B cell (primary cell): Measurements from ENCODE around the gene RAC3. TPM values are rescaled to one million over a fixed set of nuclear protein-coding genes. Genes with fewer than 3 reads are reported as not detected.

ENCODE experiments used
- ATAC-seq: fragments of 200-7000 bp; cut with Tn5 transposase; one replicate; pipeline ENCODE4 v1.10.0; 2021; ENCODE audit warnings: low read depth, mild to moderate bottlenecking, moderate number of reproducible peaks, moderate library complexity
- CTCF ChIA-PET: fragments of 350-600 bp; sonication (Branson Sonifier 250); formaldehyde crosslinking; loops from one replicate; lab custom pipeline; 2021; ENCODE audit warnings: antibody characterized with exemption, inconsistent platforms; lab: Charles Lee
- POLR2A ChIA-PET: fragments of 350-600 bp; sonication (Branson Sonifier 250); formaldehyde crosslinking; loops from one replicate; lab custom pipeline; 2021; ENCODE audit warnings: antibody characterized with exemption; lab: Charles Lee
- DNase-seq: peaks from one replicate; pipeline ENCODE4 v3.0.0; 2013
- H2AFZ ChIP-seq: 2 replicates; pipeline ENCODE4 v1.6.1; 2012; ENCODE audit warnings: mild to moderate bottlenecking, low read depth, low read length; ENCODE audit not compliant: insufficient read depth, poor library complexity, severe bottlenecking
- H3K27ac ChIP-seq, 2 donors: 1 replicate in 1 of 2; 2 replicates in 1 of 2; pipeline ENCODE4 v1.5.1; 2012 to 2013; ENCODE audit warnings: low read length in 2 of 2, mild to moderate bottlenecking in 2 of 2, moderate library complexity in 1 of 2
- H3K27me3 ChIP-seq, 4 experiments: fragments of 200-600 bp in 1 of 4; sonication (generic) in 1 of 4; replicated peaks in 1 of 4; 1 replicate in 2 of 4; 2 replicates in 2 of 4; pipeline versions ENCODE4 v1.6.1 to v1.7.0; 2013 to 2016; ENCODE audit warnings: low read length in 3 of 4, mild to moderate bottlenecking in 2 of 4, mixed read lengths in 1 of 4, moderate library complexity in 1 of 4; ENCODE audit not compliant: insufficient read depth in 4 of 4, control insufficient read depth in 3 of 4; ENCODE audit errors: control extremely low read depth in 1 of 4
- H3K36me3 ChIP-seq, 2 experiments: replicated peaks in 1 of 2; 1 replicate in 1 of 2; 2 replicates in 1 of 2; pipeline versions ENCODE4 v1.6.1 to v1.7.1; 2013; ENCODE audit warnings: low read length in 1 of 2; ENCODE audit not compliant: insufficient read depth in 2 of 2, control insufficient read depth in 1 of 2; ENCODE audit errors: control extremely low read depth in 1 of 2, extremely low read depth in 1 of 2
- H3K4me1 ChIP-seq, 2 donors: fragments of 200-600 bp in 1 of 2; sonication (generic) in 1 of 2; 1 replicate in 1 of 2; 2 replicates in 1 of 2; pipeline versions ENCODE4 v1.5.1 to v1.6.1; 2013 to 2017; ENCODE audit warnings: low read length in 2 of 2; ENCODE audit not compliant: control insufficient read depth in 2 of 2, insufficient read depth in 2 of 2
- H3K4me2 ChIP-seq: replicated peaks from 2 replicates; pipeline ENCODE3; 2012; ENCODE audit warnings: mild to moderate bottlenecking, low read depth, low read length; ENCODE audit not compliant: poor library complexity, severe bottlenecking
- H3K4me3 ChIP-seq, 5 experiments: fragments of 200-600 bp in 1 of 5; sonication (generic) in 1 of 5; 1 replicate in 3 of 5; 2 replicates in 2 of 5; pipeline versions ENCODE4 v1.5.1 to v1.7.0; 2011 to 2016; ENCODE audit warnings: low read length in 4 of 5, mild to moderate bottlenecking in 4 of 5, low read depth in 2 of 5, control low read depth in 1 of 5, moderate library complexity in 1 of 5; ENCODE audit not compliant: insufficient read depth in 1 of 5; ENCODE audit errors: control extremely low read depth in 1 of 5, extremely low read depth in 1 of 5
- H3K79me2 ChIP-seq: fragments of 200-600 bp; sonication (generic); one replicate; pipeline ENCODE4 v1.6.0; 2016; ENCODE audit warnings: low read length; ENCODE audit not compliant: control insufficient read depth, insufficient read depth
- H3K9ac ChIP-seq: fragments of 200-600 bp; sonication (generic); 2 replicates; pipeline ENCODE4 v1.6.1; 2017; ENCODE audit warnings: mild to moderate bottlenecking, low read length, moderate library complexity
- H3K9me3 ChIP-seq, 3 donors: one replicate each; pipeline versions ENCODE4 v1.6.1 to v1.7.1; 2013; ENCODE audit warnings: low read length in 2 of 3; ENCODE audit not compliant: control insufficient read depth in 2 of 3, insufficient read depth in 1 of 3; ENCODE audit errors: control extremely low read depth in 1 of 3
- H4K20me1 ChIP-seq: 2 replicates; pipeline ENCODE4 v1.6.0; 2012; ENCODE audit warnings: mild to moderate bottlenecking, low read length; ENCODE audit not compliant: insufficient read depth, control insufficient read depth, poor library complexity, severe bottlenecking
- H3K27ac Mint-ChIP-seq: one replicate; pipeline ENCODE4 v1.8.0; 2021; ENCODE audit warnings: mixed read lengths
- H3K27me3 Mint-ChIP-seq: one replicate; pipeline ENCODE4 v1.8.0; 2021; ENCODE audit warnings: mixed read lengths
- H3K4me1 Mint-ChIP-seq: one replicate; pipeline ENCODE4 v1.8.0; 2021; ENCODE audit warnings: mixed read lengths
- H3K4me3 Mint-ChIP-seq: one replicate; pipeline ENCODE4 v1.8.0; 2021; ENCODE audit warnings: mixed read lengths
- H3K9me3 Mint-ChIP-seq: one replicate; pipeline ENCODE4 v1.8.0; 2022; ENCODE audit warnings: mixed read lengths; ENCODE audit not compliant: insufficient read depth
- CTCF ChIP-seq: fragments of 200-600 bp; IDR thresholded peaks from one replicate; pipeline ENCODE4 v1.8.0; 2022; ENCODE audit warnings: antibody characterized with exemption, mild to moderate bottlenecking
- EZH2 ChIP-seq: IDR thresholded peaks from 2 replicates; pipeline ENCODE4 v1.6.1; 2012; ENCODE audit warnings: borderline replicate concordance, low read depth, mild to moderate bottlenecking, moderate library complexity, low read length; ENCODE audit not compliant: insufficient read depth, poor library complexity, severe bottlenecking
- WGBS: methylation state at CpG from one replicate; pipeline ENCODE4 v1.1.5; 2013; ENCODE audit warnings: missing lambda C conversion rate; ENCODE audit not compliant: insufficient coverage; 5-methylcytosine and 5-hydroxymethylcytosine counted together
- intact Hi-C: fragments of 100-400 bp; cut with micrococcal nuclease; formaldehyde crosslinking; loops from one replicate; pipeline ENCODE4 v1.10.0; 2022
- polyA plus RNA-seq: library from polyadenylated mRNA; depleted of rRNA; stranded (reverse); fragments of >200 nt; gene quantifications from 2 replicates; pipeline ENCODE4 v1.2.3, GENCODE V29; 2012
- total RNA-seq, 2 donors: library from RNA; stranded (reverse); fragments of 120-200 nt in 1 of 2; gene quantifications; 1 replicate in 1 of 2; 2 replicates in 1 of 2; pipeline versions ENCODE4 v1.2.3 to v1.2.4, GENCODE V29; 2013 to 2022

Gene RAC3
- total and polyA plus RNA-seq, 2 donors (not counting 1 experiment from before 2014, with no cell fraction given) = 0.62 to 2.0 TPM

DNA sequence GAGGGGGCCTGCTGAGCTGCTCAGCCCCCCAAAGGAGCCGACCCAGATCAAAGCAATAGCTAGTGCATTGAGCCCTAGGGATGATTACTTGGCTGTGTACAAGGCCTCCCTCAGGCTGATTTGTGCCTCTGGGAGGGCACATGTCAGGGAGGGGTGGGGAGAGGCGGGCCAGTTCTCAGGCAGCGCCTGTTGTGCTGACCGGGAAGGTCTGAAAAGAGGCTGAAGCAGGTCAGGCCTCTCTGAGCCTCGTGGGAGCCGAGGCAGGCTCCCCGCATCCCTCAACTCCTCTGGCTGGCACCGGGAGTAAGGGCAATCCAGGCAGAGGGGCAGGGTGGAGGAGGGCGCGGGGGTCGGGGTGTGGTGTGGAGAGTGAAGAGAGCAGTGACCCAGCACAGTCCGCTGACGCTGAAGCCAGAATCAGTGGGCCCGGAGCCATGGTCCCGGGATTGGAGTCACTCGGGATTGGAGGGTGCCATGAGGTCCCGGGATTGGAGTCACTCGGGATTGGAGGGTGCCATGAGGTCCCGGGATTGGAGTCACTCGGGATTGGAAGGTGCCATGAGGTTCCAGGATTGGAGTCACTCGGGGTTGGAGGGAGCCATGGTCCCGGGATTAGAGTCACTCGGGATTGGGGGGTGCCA, 3.0 kb downstream of the RAC3 start:
- POLR2A ChIA-PET = no interaction called here
- Mint-ChIP-seq H3K27me3 (no peaks in the 10 kb centered on the region), H3K27ac (no peak overlapping the region), H3K9me3 (no peaks in the 10 kb centered on the region), H3K4me1 (peaks cover 33% of the 10 kb centered on the region), H3K4me3 (peak overlapping the region; percentile 90)
- Histone ChIP-seq H2AFZ (no peak overlapping the region), H4K20me1 (peaks cover 42% of the 10 kb centered on the region), H3K4me3 (no peak overlapping the region), H3K9me3 (peaks cover 0 to 12% (median 0%) of the 10 kb centered on the region in 3 donors), H3K36me3 (no peaks in the 10 kb centered on the region), H3K9ac (no peak overlapping the region), H3K27me3 (peaks cover 0 to 23% (median 3%) of the 10 kb centered on the region in 4 experiments), H3K4me1 (peaks cover 31 to 40% of the 10 kb centered on the region in 2 donors), H3K79me2 (peaks cover 14% of the 10 kb centered on the region), H3K27ac (no peak overlapping the region), H3K4me2 (no peak overlapping the region)
- no peak for TF ChIP-seq EZH2
- no peak for TF ChIP-seq CTCF
- DNase-seq (no peak), ATAC-seq (no peak)
- intact Hi-C loops = loop anchor here (10.0 kb wide), 1 partner anchor 520 kb away; no protein-coding TSS in a partner anchor
- 95% methylated on average over 23 of the region's 23 CpGs for WGBS
- CTCF ChIA-PET = interaction anchor here (1.7 kb wide), 1 partner anchor 75 kb away, joined by 13 read pairs; no protein-coding TSS in a partner anchor

DNA sequence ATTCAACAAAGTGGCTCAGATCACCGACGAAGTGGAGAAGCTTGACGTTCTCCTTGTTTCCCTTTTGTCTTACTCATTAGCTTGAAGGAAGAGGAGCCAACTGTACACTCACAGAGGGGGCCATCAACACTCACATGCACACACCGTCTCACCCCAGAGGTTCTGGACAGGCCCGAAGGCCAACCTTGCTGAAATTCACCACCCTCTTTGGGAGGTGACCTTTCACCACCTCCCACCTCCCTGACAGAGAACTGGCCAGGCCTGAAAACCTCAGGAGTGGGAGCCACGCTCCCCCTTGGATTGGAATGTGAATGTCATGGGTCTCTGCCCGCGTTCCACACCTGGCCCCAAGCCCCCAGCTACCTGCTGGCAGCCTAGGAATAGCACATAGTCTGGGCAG, 4.0 kb downstream of the RAC3 start:
- TF ChIP-seq EZH2 = no peak
- no peak for TF ChIP-seq CTCF
- no peak overlapping the region for H3K27ac ChIP-seq
- ATAC-seq (no peak), DNase-seq (no peak)
- 100% methylated on average over 3 of the region's 8 CpGs for WGBS
- H3K27ac Mint-ChIP-seq = peak overlapping the region; percentile 7
- peaks cover 22 to 31% of the 10 kb centered on the region in 2 donors for H3K4me1 ChIP-seq
- intact Hi-C loops = loop anchor here (10.0 kb wide), 1 partner anchor 519 kb away; no protein-coding TSS in a partner anchor
- H4K20me1 ChIP-seq = peaks cover 32% of the 10 kb centered on the region
- ChIA-PET CTCF (interaction anchor here (0.8 to 1.7 kb wide), 2 partner anchors 14 to 76 kb away, joined by 3 to 13 read pairs; no protein-coding TSS in a partner anchor), POLR2A (no interaction called here)
- peaks cover 0 to 14% (median 3%) of the 10 kb centered on the region in 4 experiments for H3K27me3 ChIP-seq
- no peak overlapping the region for H2AFZ ChIP-seq
- no peak overlapping the region for H3K9ac ChIP-seq
- peaks cover 25% of the 10 kb centered on the region for H3K4me1 Mint-ChIP-seq
- H3K9me3 ChIP-seq = peaks cover 0 to 7% (median 0%) of the 10 kb centered on the region in 3 donors
- H3K36me3 ChIP-seq = no peaks in the 10 kb centered on the region
- H3K4me3 ChIP-seq = no peak overlapping the region
- H3K79me2 ChIP-seq = peaks cover 14% of the 10 kb centered on the region
- no peaks in the 10 kb centered on the region for H3K9me3 Mint-ChIP-seq
- H3K4me2 ChIP-seq = no peak overlapping the region
- no peaks in the 10 kb centered on the region for H3K27me3 Mint-ChIP-seq
- H3K4me3 Mint-ChIP-seq = peak overlapping the region; percentile 90
